SK-N-SH (cell line): ENCODE results near the gene TNXB. TPM values are rescaled to one million over a fixed set of nuclear protein-coding genes. Genes with fewer than 3 reads are reported as not detected.
"Not testable (repeated sequence)": the region's sequence is repeated elsewhere in the genome, so short reads cannot be mapped to it uniquely, and the experiment has no call there.

Experiments
- CTCF ChIA-PET: fragments of 300-600, 350-600 bp; formaldehyde crosslinking; extraction: SDS; loops from one replicate; lab custom pipeline; 2021; lab: Yijun Ruan, JAX
- POLR2A ChIA-PET: fragments of 350-600 bp; sonication (Branson Sonifier 250); formaldehyde crosslinking; extraction: SDS; loops from one replicate; lab custom pipeline; 2020; ENCODE audit warnings: antibody characterized with exemption, inconsistent platforms; lab: Yijun Ruan, JAX
- DNase-seq: peaks from one replicate; pipeline ENCODE4 v3.0.0; 2012
- H2AFZ ChIP-seq: fragments of 200-600 bp; sonication (generic); 2 replicates; pipeline ENCODE4 v1.8.1; 2016; ENCODE audit warnings: antibody characterized with exemption, mild to moderate bottlenecking, low read depth
- H3F3A ChIP-seq: fragments of 200-600 bp; sonication (generic); replicated peaks from 2 replicates; pipeline ENCODE3; 2016; ENCODE audit warnings: antibody characterized with exemption, mild to moderate bottlenecking; ENCODE audit not compliant: insufficient read depth
- H3K27ac ChIP-seq, 2 experiments: fragments of 200-500 bp in 1 of 2; fragments of 200-600 bp in 1 of 2; sonication (Bioruptor generic) in 1 of 2; sonication (generic), shearing (Covaris generic) in 1 of 2; 2 replicates each; pipeline versions ENCODE4 v1.5.1 to v1.6.1; 2014 to 2016; ENCODE audit warnings: low read depth in 2 of 2, inconsistent platforms in 1 of 2, low read length in 1 of 2, mild to moderate bottlenecking in 1 of 2, mixed read lengths in 1 of 2
- H3K27me3 ChIP-seq: fragments of 200-600 bp; sonication (generic), shearing (Covaris generic); 2 replicates; pipeline ENCODE4 v1.6.1; 2016; ENCODE audit warnings: mixed run types; ENCODE audit not compliant: insufficient read depth
- H3K36me3 ChIP-seq, 2 experiments: fragments of 200-500 bp in 1 of 2; fragments of 200-600 bp in 1 of 2; sonication (Bioruptor generic) in 1 of 2; sonication (generic) in 1 of 2; replicated peaks in 1 of 2; 2 replicates each; pipeline versions ENCODE3 to v1.5.1; 2014 to 2016; ENCODE audit warnings: low read length in 1 of 2, mild to moderate bottlenecking in 1 of 2; ENCODE audit not compliant: insufficient read depth in 2 of 2, control insufficient read depth in 1 of 2
- H3K4me1 ChIP-seq, 2 experiments: fragments of 200-500 bp in 1 of 2; fragments of 200-600 bp in 1 of 2; sonication (Bioruptor generic) in 1 of 2; sonication (generic), shearing (Covaris generic) in 1 of 2; 2 replicates each; pipeline versions ENCODE4 v1.5.1 to v1.6.1; 2014 to 2016; ENCODE audit warnings: low read depth in 1 of 2, low read length in 1 of 2, mixed run types in 1 of 2; ENCODE audit not compliant: insufficient read depth in 2 of 2, control insufficient read depth in 1 of 2
- H3K4me2 ChIP-seq: fragments of 200-600 bp; sonication (generic), shearing (Covaris generic); 2 replicates; pipeline ENCODE4 v1.6.1; 2017; ENCODE audit warnings: mixed run types
- H3K4me3 ChIP-seq, 2 experiments: fragments of 200-500 bp in 1 of 2; fragments of 200-600 bp in 1 of 2; sonication (Bioruptor generic) in 1 of 2; sonication (generic), shearing (Covaris generic) in 1 of 2; 2 replicates each; pipeline versions ENCODE4 v1.5.1 to v1.8.1; 2014 to 2016; ENCODE audit warnings: low read depth in 2 of 2, inconsistent platforms in 1 of 2, low read length in 1 of 2, mild to moderate bottlenecking in 1 of 2, mixed read lengths in 1 of 2, moderate library complexity in 1 of 2
- H3K79me2 ChIP-seq: fragments of 200-600 bp; sonication (generic); 2 replicates; pipeline ENCODE4 v1.8.1; 2017; ENCODE audit warnings: mild to moderate bottlenecking; ENCODE audit not compliant: insufficient read depth
- H3K9ac ChIP-seq: fragments of 200-600 bp; sonication (generic); 2 replicates; pipeline ENCODE4 v1.6.1; 2017; ENCODE audit warnings: mixed run types
- H3K9me2 ChIP-seq: fragments of 200-600 bp; sonication (generic); 2 replicates; pipeline ENCODE4 v1.6.1; 2017; ENCODE audit warnings: mixed run types
- H3K9me3 ChIP-seq: fragments of 200-600 bp; sonication (generic); 2 replicates; pipeline ENCODE4 v1.6.1; 2017; ENCODE audit warnings: mixed run types, mild to moderate bottlenecking, moderate library complexity
- H4K20me1 ChIP-seq: fragments of 200-600 bp; sonication (generic); 2 replicates; pipeline ENCODE4 v1.6.1; 2017; ENCODE audit warnings: mild to moderate bottlenecking, mixed run types; ENCODE audit not compliant: insufficient read depth
- CHD2 ChIP-seq: fragments of 150-350 bp; IDR thresholded peaks from 2 replicates; pipeline ENCODE4 v1.6.1; 2018; ENCODE audit warnings: low read length; ENCODE audit not compliant: partially characterized antibody
- ELF1 ChIP-seq: IDR thresholded peaks from 2 replicates; pipeline ENCODE4 v1.4.0; 2012
- FOXM1 ChIP-seq: IDR thresholded peaks from 2 replicates; pipeline ENCODE4 v1.4.0; 2012; ENCODE audit warnings: low read depth, mild to moderate bottlenecking
- GABPA ChIP-seq: IDR thresholded peaks from 2 replicates; pipeline ENCODE4 v1.4.0; 2012; ENCODE audit warnings: low read depth, mild to moderate bottlenecking
- GATA2 ChIP-seq: sonication (generic); formaldehyde crosslinking; IDR thresholded peaks from 2 replicates; pipeline ENCODE4 v1.5.0; 2020; ENCODE audit warnings: mild to moderate bottlenecking, missing genetic modification reagents
- IRF3 ChIP-seq: fragments of 150-350 bp; IDR thresholded peaks from 2 replicates; pipeline ENCODE4 v1.6.1; 2016; ENCODE audit warnings: mild to moderate bottlenecking, low read depth, low read length
- MAX ChIP-seq: IDR thresholded peaks from 2 replicates; pipeline ENCODE4 v1.4.0; 2012; ENCODE audit warnings: low read depth
- NFIC ChIP-seq: IDR thresholded peaks from 2 replicates; pipeline ENCODE4 v1.4.0; 2012; ENCODE audit warnings: borderline replicate concordance
- RAD21 ChIP-seq: IDR thresholded peaks from 2 replicates; pipeline ENCODE4 v1.6.1; 2012; ENCODE audit warnings: mild to moderate bottlenecking, low read length
- RCOR1 ChIP-seq: fragments of 150-350 bp; IDR thresholded peaks from 2 replicates; pipeline ENCODE4 v1.6.1; 2017; ENCODE audit warnings: antibody characterized with exemption, low read length
- RXRA ChIP-seq: IDR thresholded peaks from 2 replicates; pipeline ENCODE4 v1.4.0; 2012; ENCODE audit warnings: low read depth, mild to moderate bottlenecking, borderline replicate concordance
- SMC3 ChIP-seq: IDR thresholded peaks from 2 replicates; pipeline ENCODE4 v1.6.1; 2012; ENCODE audit warnings: low read depth, low read length, improper control_type of control experiment
- TAF1 ChIP-seq: IDR thresholded peaks from 2 replicates; pipeline ENCODE4 v1.6.1; 2012; ENCODE audit warnings: low read depth, mild to moderate bottlenecking, low read length, moderate library complexity, borderline replicate concordance
- TCF12 ChIP-seq: IDR thresholded peaks from 2 replicates; pipeline ENCODE4 v1.4.0; 2012
- ZBTB33 ChIP-seq: IDR thresholded peaks from 2 replicates; pipeline ENCODE4 v1.4.0; 2012; ENCODE audit warnings: low read depth, borderline replicate concordance
- WGBS: methylation state at CpG from one replicate; pipeline ENCODE4 v1.1.6; 2017; ENCODE audit warnings: low lambda C conversion rate; 5-methylcytosine and 5-hydroxymethylcytosine counted together
- polyA plus RNA-seq, 3 experiments: library from polyadenylated mRNA; depleted of rRNA; stranded (reverse); fragments of >200 nt; gene quantifications; 2 replicates each; pipeline ENCODE4 v1.2.3, GENCODE V29; 2012

TNXB gene
- polyA plus RNA-seq, 1 of the 3 experiments (the other 2 are of a cell fraction) = 0.48 TPM

- H3K27ac ChIP-seq, H3K9me2 ChIP-seq, H3K9me3 ChIP-seq, H4K20me1 ChIP-seq, H3K9ac ChIP-seq, H3K4me1 ChIP-seq, H3K36me3 ChIP-seq, DNase-seq, H3K4me2 ChIP-seq, H2AFZ ChIP-seq, H3K79me2 ChIP-seq, POLR2A ChIA-PET, H3F3A ChIP-seq, H3K4me3 ChIP-seq: not testable (repeated sequence)
- CTCF ChIA-PET = interaction anchor here (0.7 kb wide), 1 partner anchor 258 kb away, joined by 3 read pairs; no protein-coding TSS in a partner anchor
- whole genome bisulfite sequencing = 70% methylated on average over 10 of the region's 20 CpGs
- H3K27me3 ChIP-seq = peaks cover 20% of the 10 kb centered on the region; the same call in 1 of the 2 replicates
Observed at GRCh38 chr6:32052626-32053025, 56.5 kb downstream of the TNXB start.

GRCh38 chr6:32050562-32050961 is 58.6 kb downstream of the TNXB start:
- Histone ChIP-seq H3K4me3 (no peak overlapping the region), H3K9ac (no peak overlapping the region), H3K4me2 (no peak overlapping the region), H3F3A (no peaks in the 10 kb centered on the region), H4K20me1 (no peaks in the 10 kb centered on the region), H3K27me3 (peaks cover 20% of the 10 kb centered on the region; the same call in 1 of the 2 replicates), H3K27ac (no peak overlapping the region), H3K9me2 (no peaks in the 10 kb centered on the region), H3K36me3 (no peaks in the 10 kb centered on the region), H3K4me1 (peaks cover 0 to 14% of the 10 kb centered on the region in 2 experiments; a peak in 2 of 4 replicates), H2AFZ (no peak overlapping the region), H3K9me3 (no peaks in the 10 kb centered on the region), H3K79me2 (no peaks in the 10 kb centered on the region)
- no peak for DNase-seq
- ChIA-PET CTCF (interaction anchor here (1.3 kb wide), 1 partner anchor 370 kb away, joined by 3 read pairs; no protein-coding TSS in a partner anchor), POLR2A (no interaction called here)
- WGBS = 51% methylated on average over 5 of the region's 5 CpGs
- TF ChIP-seq RCOR1 (no peak), IRF3 (no peak), RAD21 (no peak), RXRA (no peak), GATA2 (CRISPR knock-in tag) (no peak), MAX (no peak), GABPA (no peak), FOXM1 (no peak), CHD2 (no peak), TAF1 (no peak), SMC3 (no peak), ZBTB33 (no peak), ELF1 (no peak), TCF12 (no peak), NFIC (no peak)

- H3K27me3 ChIP-seq = peaks cover 20% of the 10 kb centered on the region; the same call in 1 of the 2 replicates
- H4K20me1 ChIP-seq, H3F3A ChIP-seq, H2AFZ ChIP-seq, H3K4me2 ChIP-seq, H3K79me2 ChIP-seq, H3K9me3 ChIP-seq, POLR2A ChIA-PET, H3K9ac ChIP-seq, H3K36me3 ChIP-seq, H3K9me2 ChIP-seq, H3K4me3 ChIP-seq, DNase-seq, H3K27ac ChIP-seq: not testable (repeated sequence)
- H3K4me1 ChIP-seq = peaks cover 0 to 14% of the 10 kb centered on the region in 2 experiments; a peak in 2 of 4 replicates
- 83% methylated on average over 5 of the region's 11 CpGs for WGBS
- CTCF ChIA-PET = interaction anchor here (0.6 to 1.5 kb wide), 2 partner anchors 67 to 416 kb away, joined by 3 read pairs; no protein-coding TSS in a partner anchor
Observed at GRCh38 chr6:32049736-32050135, 59.4 kb downstream of the TNXB start.

GRCh38 chr6:32049149-32049548 is 60.0 kb downstream of the TNXB start:
- H3K79me2 ChIP-seq, H3K9ac ChIP-seq, H2AFZ ChIP-seq, DNase-seq, H3K9me2 ChIP-seq, H3K9me3 ChIP-seq, POLR2A ChIA-PET, H3K4me2 ChIP-seq, H3K36me3 ChIP-seq, H4K20me1 ChIP-seq, H3F3A ChIP-seq, H3K27ac ChIP-seq, H3K4me3 ChIP-seq: not testable (repeated sequence)
- Histone ChIP-seq H3K4me1 (peaks cover 0 to 14% of the 10 kb centered on the region in 2 experiments; a peak in 2 of 4 replicates), H3K27me3 (peaks cover 20% of the 10 kb centered on the region; the same call in 1 of the 2 replicates)
- CTCF ChIA-PET = interaction anchor here (0.8 to 1.8 kb wide), 7 partner anchors 24 to 97 kb away, joined by 3 to 5 read pairs (median 3); partner anchors contain the start of gene SKIC2
- WGBS = 73% methylated on average over 3 of the region's 21 CpGs
